HCT116 (cell line): ENCODE results near the gene WWOX.

Source experiments
- CTCF ChIP-seq, 3 experiments: fragments of 200-600 bp in 1 of 3; sonication (generic) in 1 of 3; IDR thresholded peaks in 2 of 3; conservative IDR thresholded peaks in 1 of 3; 2 replicates each; pipeline ENCODE4 v1.5.1; 2012 to 2017; ENCODE audit warnings: low read depth in 2 of 3, low read length in 2 of 3, antibody characterized with exemption in 1 of 3, borderline replicate concordance in 1 of 3, control low read depth in 1 of 3, mild to moderate bottlenecking in 1 of 3, mixed read lengths in 1 of 3, mixed run types in 1 of 3, moderate library complexity in 1 of 3; ENCODE audit not compliant: insufficient read depth in 1 of 3
- EZH2phosphoT487 ChIP-seq: fragments of 200-600 bp; IDR thresholded peaks from 2 replicates; pipeline ENCODE4 v1.6.1; 2018; ENCODE audit warnings: antibody characterized with exemption, borderline replicate concordance
- FOSL1 ChIP-seq: IDR thresholded peaks from 2 replicates; pipeline ENCODE4 v1.6.1; 2012; ENCODE audit warnings: low read depth
- POLR2A ChIP-seq: IDR thresholded peaks from 2 replicates; pipeline ENCODE4 v1.7.0; 2011; ENCODE audit warnings: borderline replicate concordance; ENCODE audit not compliant: insufficient read depth, insufficient read length; ENCODE audit errors: extremely low read depth
- SIN3A ChIP-seq: IDR thresholded peaks from 2 replicates; pipeline ENCODE4 v1.6.1; 2012; ENCODE audit warnings: low read depth
- TCF7L2 ChIP-seq: IDR thresholded peaks from 2 replicates; pipeline ENCODE4 v1.7.0; 2011; ENCODE audit warnings: borderline replicate concordance, inconsistent platforms; ENCODE audit not compliant: insufficient read depth, insufficient read length; ENCODE audit errors: extremely low read depth
- YY1 ChIP-seq: IDR thresholded peaks from 2 replicates; pipeline ENCODE4 v1.6.1; 2011; ENCODE audit warnings: low read length, low read depth, moderate library complexity, mild to moderate bottlenecking; ENCODE audit not compliant: insufficient replicate concordance; ENCODE audit errors: extremely low read depth
- TF ChIP-seq, protein P1 (sequence below): IDR thresholded peaks from 2 replicates; pipeline ENCODE4 v1.6.1; 2012

- TF ChIP-seq CTCF (IDR thresholded peaks at IDR 0.05 in 2 of 3, conservative IDR thresholded peaks at IDR 0.05 in 1 of 3; ENCODE audit: borderline replicate concordance in 1 of 3, insufficient read depth in 1 of 3, low read depth in 2 of 3, low read length in 2 of 3) (no peak), SIN3A (no peak), FOSL1 (no peak), YY1 (no peak), POLR2A (no peak), EZH2phosphoT487 (no peak), TCF7L2 (no peak)
- TF ChIP-seq, protein P1, sequence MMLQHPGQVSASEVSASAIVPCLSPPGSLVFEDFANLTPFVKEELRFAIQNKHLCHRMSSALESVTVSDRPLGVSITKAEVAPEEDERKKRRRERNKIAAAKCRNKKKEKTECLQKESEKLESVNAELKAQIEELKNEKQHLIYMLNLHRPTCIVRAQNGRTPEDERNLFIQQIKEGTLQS, result no peak
Measured at GRCh38 chr16:78130950-78131349, 31.5 kb downstream of the WWOX start.
